Activated CD8-positive, alpha-beta T cell treated with anti-CD3 and anti-CD28 coated beads for 36 hours (primary cell): ENCODE measurements around the gene PMEL. TPM values are rescaled to one million over a fixed set of nuclear protein-coding genes. Genes with fewer than 3 reads are reported as not detected.

Experiments used
- ATAC-seq: fragments of 200-7000 bp; cut with Tn5 transposase; one replicate; pipeline ENCODE4 v1.10.0; 2021; ENCODE audit warnings: mild to moderate bottlenecking, moderate library complexity
- CTCF ChIA-PET: fragments of 350-600 bp; sonication (Branson Sonifier 250); formaldehyde crosslinking; loops from one replicate; lab custom pipeline; 2021; ENCODE audit warnings: antibody characterized with exemption; lab: Charles Lee
- POLR2A ChIA-PET: fragments of 350-600 bp; sonication (Branson Sonifier 250); formaldehyde crosslinking; loops from one replicate; lab custom pipeline; 2021; ENCODE audit warnings: antibody characterized with exemption; lab: Charles Lee
- DNase-seq: peaks from one replicate; pipeline ENCODE4 v3.0.0-alpha.2; 2020
- H3K27ac Mint-ChIP-seq: one replicate; pipeline ENCODE4 v1.8.0; 2021; ENCODE audit warnings: mild to moderate bottlenecking, mixed read lengths
- H3K27me3 Mint-ChIP-seq: one replicate; pipeline ENCODE4 v1.8.0; 2021; ENCODE audit warnings: mixed read lengths
- H3K36me3 Mint-ChIP-seq: one replicate; pipeline ENCODE4 v1.8.0; 2021; ENCODE audit warnings: low read depth, mixed read lengths
- H3K4me1 Mint-ChIP-seq: one replicate; pipeline ENCODE4 v1.8.0; 2021; ENCODE audit warnings: low read depth, mixed read lengths
- H3K4me3 Mint-ChIP-seq: one replicate; pipeline ENCODE4 v1.8.0; 2021; ENCODE audit warnings: mild to moderate bottlenecking, moderate library complexity, mixed read lengths
- H3K9me3 Mint-ChIP-seq: one replicate; pipeline ENCODE4 v1.8.0; 2021; ENCODE audit warnings: mixed read lengths
- intact Hi-C: fragments of 100-400 bp; cut with micrococcal nuclease; formaldehyde crosslinking; loops from one replicate; pipeline ENCODE4 v1.10.0; 2022
- total RNA-seq, 2 experiments: library from RNA; stranded (reverse); gene quantifications; one replicate each; pipeline ENCODE4 v1.2.3, GENCODE V29; 2021
- TF ChIP-seq, protein P1 (sequence below): fragments of 200-600 bp; IDR thresholded peaks from one replicate; pipeline ENCODE4 v1.8.0; 2022; ENCODE audit warnings: antibody characterized with exemption, mild to moderate bottlenecking

Gene PMEL
- total RNA-seq, 2 experiments from 2014 or later: 0.65 to 1.2 TPM

DNA sequence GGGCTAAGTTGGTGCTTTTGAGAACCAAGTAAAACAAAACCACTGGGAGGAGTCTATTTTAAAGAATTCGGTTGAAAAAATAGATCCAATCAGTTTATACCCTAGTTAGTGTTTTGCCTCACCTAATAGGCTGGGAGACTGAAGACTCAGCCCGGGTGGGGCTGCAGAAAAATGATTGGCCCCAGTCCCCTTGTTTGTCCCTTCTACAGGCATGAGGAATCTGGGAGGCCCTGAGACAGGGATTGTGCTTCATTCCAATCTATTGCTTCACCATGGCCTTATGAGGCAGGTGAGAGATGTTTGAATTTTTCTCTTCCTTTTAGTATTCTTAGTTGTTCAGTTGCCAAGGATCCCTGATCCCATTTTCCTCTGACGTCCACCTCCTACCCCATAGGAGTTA, 6.2 kb upstream of the PMEL start:
- POLR2A ChIA-PET: no interaction called here

GRCh38 chr12:55970775-55971174, 4.9 kb upstream of the PMEL start:
- POLR2A ChIA-PET: interaction anchor here (0.8 kb wide), 1 partner anchor 12 kb away, joined by 3 read pairs; no protein-coding TSS in a partner anchor
- Mint-ChIP-seq H3K27ac (no peak overlapping the region), H3K9me3 (no peaks in the 10 kb centered on the region), H3K36me3 (peaks cover 38% of the 10 kb centered on the region), H3K4me1 (peaks cover 28% of the 10 kb centered on the region), H3K4me3 (no peak overlapping the region), H3K27me3 (no peaks in the 10 kb centered on the region)
- ATAC-seq (no peak), DNase-seq (no peak)
- intact Hi-C loops: loop anchor here (10.0 kb wide), 1 partner anchor 236 kb away; no protein-coding TSS in a partner anchor
- CTCF ChIA-PET: no interaction called here
- TF ChIP-seq, protein P1, sequence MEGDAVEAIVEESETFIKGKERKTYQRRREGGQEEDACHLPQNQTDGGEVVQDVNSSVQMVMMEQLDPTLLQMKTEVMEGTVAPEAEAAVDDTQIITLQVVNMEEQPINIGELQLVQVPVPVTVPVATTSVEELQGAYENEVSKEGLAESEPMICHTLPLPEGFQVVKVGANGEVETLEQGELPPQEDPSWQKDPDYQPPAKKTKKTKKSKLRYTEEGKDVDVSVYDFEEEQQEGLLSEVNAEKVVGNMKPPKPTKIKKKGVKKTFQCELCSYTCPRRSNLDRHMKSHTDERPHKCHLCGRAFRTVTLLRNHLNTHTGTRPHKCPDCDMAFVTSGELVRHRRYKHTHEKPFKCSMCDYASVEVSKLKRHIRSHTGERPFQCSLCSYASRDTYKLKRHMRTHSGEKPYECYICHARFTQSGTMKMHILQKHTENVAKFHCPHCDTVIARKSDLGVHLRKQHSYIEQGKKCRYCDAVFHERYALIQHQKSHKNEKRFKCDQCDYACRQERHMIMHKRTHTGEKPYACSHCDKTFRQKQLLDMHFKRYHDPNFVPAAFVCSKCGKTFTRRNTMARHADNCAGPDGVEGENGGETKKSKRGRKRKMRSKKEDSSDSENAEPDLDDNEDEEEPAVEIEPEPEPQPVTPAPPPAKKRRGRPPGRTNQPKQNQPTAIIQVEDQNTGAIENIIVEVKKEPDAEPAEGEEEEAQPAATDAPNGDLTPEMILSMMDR: no peak

More for the DNA sequence above, 6.2 kb upstream of the PMEL start:
- no peak for DNase-seq
- no peaks in the 10 kb centered on the region for H3K9me3 Mint-ChIP-seq
- no peak overlapping the region for H3K27ac Mint-ChIP-seq
- no peak for ATAC-seq
- no peak overlapping the region for H3K4me3 Mint-ChIP-seq
- TF ChIP-seq, protein P1: no peak
- intact Hi-C loops: loop anchor here (2.0 to 10.0 kb wide), 2 partner anchors 43 to 237 kb away; no protein-coding TSS in a partner anchor
- H3K27me3 Mint-ChIP-seq: no peaks in the 10 kb centered on the region
- peaks cover 33% of the 10 kb centered on the region for H3K36me3 Mint-ChIP-seq
- CTCF ChIA-PET: no interaction called here
- H3K4me1 Mint-ChIP-seq: peaks cover 31% of the 10 kb centered on the region

DNA sequence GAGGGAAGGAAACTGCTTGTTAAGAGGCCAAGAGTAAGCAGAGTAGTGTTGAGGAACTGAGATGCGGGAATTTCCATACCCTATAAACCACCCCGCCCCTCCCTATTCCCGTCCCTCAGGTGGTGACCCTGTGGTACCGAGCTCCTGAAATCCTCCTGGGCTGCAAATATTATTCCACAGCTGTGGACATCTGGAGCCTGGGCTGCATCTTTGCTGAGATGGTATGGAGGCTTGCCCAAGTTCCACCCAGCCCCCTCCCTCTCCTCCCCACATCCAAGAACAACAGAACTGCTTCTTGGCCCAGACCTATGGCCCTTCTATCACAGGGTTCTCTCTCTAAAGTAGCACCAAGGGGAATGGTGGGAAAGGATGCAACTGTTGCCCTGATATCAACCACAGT, 3.5 kb upstream of the PMEL start:
- TF ChIP-seq, protein P1: no peak
- H3K27ac Mint-ChIP-seq: no peak overlapping the region
- CTCF ChIA-PET: interaction anchor here (1.0 to 2.5 kb wide), 4 partner anchors 8 to 60 kb away, joined by 3 to 14 read pairs (median 8); partner anchors contain the start of gene SUOX
- POLR2A ChIA-PET: interaction anchor here (0.6 to 5.4 kb wide), 3 partner anchors 13 to 74 kb away, joined by 3 to 46 read pairs (median 4); no protein-coding TSS in a partner anchor
- H3K27me3 Mint-ChIP-seq: no peaks in the 10 kb centered on the region
- H3K4me3 Mint-ChIP-seq: no peak overlapping the region
- H3K36me3 Mint-ChIP-seq: peaks cover 38% of the 10 kb centered on the region
- intact Hi-C loops: no loop called here
- ATAC-seq: no peak
- peaks cover 28% of the 10 kb centered on the region for H3K4me1 Mint-ChIP-seq
- no peak for DNase-seq
- no peaks in the 10 kb centered on the region for H3K9me3 Mint-ChIP-seq

GRCh38 chr12:55966408-55967281, 803 bp upstream of the PMEL start, which contains the start of gene CDK2:
TSS of gene CDK2 (plus strand) at chr12:55966830. CDS start at chr12:55967009, 179 bp downstream.
- CTCF ChIA-PET: interaction anchor here (0.7 to 2.5 kb wide), 5 partner anchors 10 to 229 kb away, joined by 3 to 14 read pairs (median 5); partner anchors contain the start of gene SUOX
- POLR2A ChIA-PET: interaction anchor here (0.6 to 5.4 kb wide), 9 partner anchors 10 to 503 kb away, joined by 3 to 46 read pairs (median 3); no protein-coding TSS in a partner anchor
- TF ChIP-seq, protein P1: no peak

More at GRCh38 chr12:55966408-55967281, 803 bp upstream of the PMEL start, which contains the start of gene CDK2:
- H3K9me3 Mint-ChIP-seq: no peaks in the 10 kb centered on the region
- peaks cover 22% of the 10 kb centered on the region for H3K4me1 Mint-ChIP-seq
- peak; percentile 96 for DNase-seq
- ATAC-seq: peak; percentile 98
- no peaks in the 10 kb centered on the region for H3K27me3 Mint-ChIP-seq
- peaks cover 38% of the 10 kb centered on the region for H3K36me3 Mint-ChIP-seq
- peak within 1 kb of the TSS; percentile 98 for H3K4me3 Mint-ChIP-seq
- H3K27ac Mint-ChIP-seq: peak within 1 kb of the TSS; percentile 89
- intact Hi-C loops: loop anchor here (1.0 kb wide), 1 partner anchor 19 kb away; no protein-coding TSS in a partner anchor
